ENCODE data around the gene NAA35. TPM values are rescaled to one million over a fixed set of nuclear protein-coding genes. Genes with fewer than 3 reads are reported as not detected.

Gene NAA35
- total and polyA plus RNA-seq, 3 donors from 2014 or later, result 32.8 to 41.4 (median 35.7) TPM

GRCh38 chr9:86039991-86040860 lies 99.3 kb downstream of the NAA35 start:
- Histone ChIP-seq H3K4me3 (no peak overlapping the region), H3K9me3 (no peaks in the 10 kb centered on the region), H3K27ac (no peak overlapping the region), H3K36me3 (ENCODE audit: low read depth, missing control alignments) (no peaks in the 10 kb centered on the region), H3K4me1 (no peaks in the 10 kb centered on the region), H3K27me3 (no peaks in the 10 kb centered on the region)
- intact Hi-C loops (cut with DNase I; ENCODE audit: low total_unique reads), result no loop called here
- 91 to 93% methylated on average over 12 of the region's 12 CpGs for WGBS, 2 donors
- TF ChIP-seq POLR2A (IDR thresholded peaks at IDR 0.05) (no peak), CTCF (IDR thresholded peaks at IDR 0.05) (no peak)
- DNase-seq, result no peak

- TF ChIP-seq CTCF (IDR thresholded peaks at IDR 0.05) (no peak), POLR2A (IDR thresholded peaks at IDR 0.05) (no peak)
- no peaks in the 10 kb centered on the region for H3K36me3 ChIP-seq (ENCODE audit: low read depth, missing control alignments)
- intact Hi-C loops (cut with DNase I; ENCODE audit: low total_unique reads), result no loop called here
- H3K4me3 ChIP-seq, result no peak overlapping the region
- H3K9me3 ChIP-seq, result no peaks in the 10 kb centered on the region
- no peaks in the 10 kb centered on the region for H3K4me1 ChIP-seq
- WGBS, 2 donors, result 70 to 80% methylated on average over 3 of the region's 3 CpGs
- no peak overlapping the region for H3K27ac ChIP-seq
- no peak for DNase-seq
- no peaks in the 10 kb centered on the region for H3K27me3 ChIP-seq
Measured at GRCh38 chr9:86040861-86041155, 99.9 kb downstream of the NAA35 start.

GRCh38 chr9:86041311-86041741 lies 100.4 kb downstream of the NAA35 start:
- TF ChIP-seq CTCF (IDR thresholded peaks at IDR 0.05), result no peak
- no peak for TF ChIP-seq POLR2A (IDR thresholded peaks at IDR 0.05)
- Histone ChIP-seq H3K27ac (no peak overlapping the region), H3K4me1 (no peaks in the 10 kb centered on the region), H3K27me3 (no peaks in the 10 kb centered on the region), H3K9me3 (no peaks in the 10 kb centered on the region), H3K36me3 (ENCODE audit: low read depth, missing control alignments) (no peaks in the 10 kb centered on the region), H3K4me3 (no peak overlapping the region)
- DNase-seq, result no peak
- intact Hi-C loops (cut with DNase I; ENCODE audit: low total_unique reads), result no loop called here
- 10 to 45% methylated on average over 2 to 8 of the region's 8 CpGs for WGBS, 2 donors

DNA sequence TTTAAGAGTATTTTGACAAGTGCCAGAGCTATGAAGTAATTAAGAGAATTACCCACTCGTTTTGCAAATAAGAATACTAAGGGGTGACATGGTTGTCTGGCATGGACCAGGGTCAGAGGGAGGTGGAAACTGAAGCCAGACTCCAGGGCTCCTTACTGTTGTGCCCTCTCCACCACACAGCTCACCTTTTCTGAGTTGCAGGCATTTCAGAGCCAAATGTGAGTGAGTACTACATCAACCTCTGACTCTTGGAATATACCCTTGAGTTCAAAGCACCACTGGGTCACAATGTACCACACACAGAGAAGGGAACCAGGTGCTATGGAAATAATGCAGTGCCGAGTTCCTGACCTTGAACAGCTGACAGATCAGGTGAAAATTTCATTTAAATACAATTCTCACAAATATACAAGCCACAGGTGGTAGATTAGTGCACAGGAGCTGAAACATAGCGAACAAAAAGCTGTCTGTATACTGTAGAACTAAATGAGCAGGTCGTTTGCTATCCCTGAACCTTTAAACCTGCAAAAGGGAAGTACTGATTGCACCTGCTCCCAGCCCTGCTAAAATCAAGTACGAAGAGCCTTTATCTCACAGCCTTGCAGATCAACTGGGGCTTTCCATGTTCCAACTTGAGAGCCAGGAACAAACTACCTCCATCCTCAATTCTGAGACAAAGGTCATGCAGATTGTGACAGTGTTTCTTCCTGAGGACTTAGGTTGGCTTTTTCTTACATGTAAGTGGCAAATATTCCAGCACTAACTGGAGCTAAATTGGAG lies 101.4 kb downstream of the NAA35 start:
- intact Hi-C loops (cut with DNase I; ENCODE audit: low total_unique reads), result no loop called here
- Histone ChIP-seq H3K4me3 (no peak overlapping the region), H3K9me3 (no peaks in the 10 kb centered on the region), H3K27me3 (no peaks in the 10 kb centered on the region), H3K27ac (no peak overlapping the region), H3K4me1 (no peaks in the 10 kb centered on the region), H3K36me3 (ENCODE audit: low read depth, missing control alignments) (no peaks in the 10 kb centered on the region)
- TF ChIP-seq POLR2A (IDR thresholded peaks at IDR 0.05), result no peak
- TF ChIP-seq CTCF (IDR thresholded peaks at IDR 0.05), result no peak
- DNase-seq, result no peak
- WGBS, 2 donors, result 63% methylated on average over 5 of the region's 5 CpGs

All from testis (tissue), 3 donors.